ENCODE measurements around the gene YIPF1. TPM values are rescaled to one million over a fixed set of nuclear protein-coding genes. Genes with fewer than 3 reads are reported as not detected.

YIPF1 gene
- total and polyA plus RNA-seq, 2 experiments from 2014 or later: 27.7 to 34.0 TPM

- H2AFZ ChIP-seq: no peak overlapping the region
- no peak overlapping the region for H3K4me2 ChIP-seq
- no peak overlapping the region for H3K27ac ChIP-seq
- no peak for TF ChIP-seq CTCF (IDR thresholded peaks at IDR 0.05; ENCODE audit: poor library complexity)
- TF ChIP-seq EZH2 (IDR thresholded peaks at IDR 0.05; ENCODE audit: borderline replicate concordance): no peak
- TF ChIP-seq EZH2phosphoT487 (IDR thresholded peaks at IDR 0.05; ENCODE audit: low read depth, severe bottlenecking, unreplicated experiment): no peak
- no peak overlapping the region for H3K4me3 ChIP-seq
- H3K9me3 ChIP-seq (ENCODE audit: low read depth): no peaks in the 10 kb centered on the region
- no peaks in the 10 kb centered on the region for H3K79me2 ChIP-seq
- H3K4me1 ChIP-seq (ENCODE audit: insufficient read depth): no peaks in the 10 kb centered on the region
- DNase-seq (ENCODE audit: low spot score): no peak
- no peaks in the 10 kb centered on the region for H4K20me1 ChIP-seq (ENCODE audit: insufficient read depth, poor library complexity, severe bottlenecking)
- no peaks in the 10 kb centered on the region for H3K9me2 ChIP-seq (replicated peaks; ENCODE audit: insufficient read depth)
- no peaks in the 10 kb centered on the region for H3K27me3 ChIP-seq
- WGBS (ENCODE audit: low lambda C conversion rate, missing lambda C conversion rate): 97% methylated on average over 6 of the region's 6 CpGs
- no peaks in the 10 kb centered on the region for H3K36me3 ChIP-seq (replicated peaks; ENCODE audit: insufficient read depth, low read depth)
These were observed 41.6 kb downstream of the YIPF1 start for GRCh38 chr1:53847980-53848379.

GRCh38 chr1:53842347-53842746 lies 47.2 kb downstream of the YIPF1 start:
- Histone ChIP-seq H3K79me2 (peaks cover under 1% of the 10 kb centered on the region), H3K4me2 (no peak overlapping the region), H3K27ac (no peak overlapping the region), H3K4me1 (ENCODE audit: insufficient read depth) (no peaks in the 10 kb centered on the region), H3K9me3 (ENCODE audit: low read depth) (no peaks in the 10 kb centered on the region), H2AFZ (no peak overlapping the region), H3K4me3 (no peak overlapping the region), H3K27me3 (no peaks in the 10 kb centered on the region), H4K20me1 (ENCODE audit: insufficient read depth, poor library complexity, severe bottlenecking) (no peaks in the 10 kb centered on the region), H3K36me3 (replicated peaks; ENCODE audit: insufficient read depth, low read depth) (no peaks in the 10 kb centered on the region), H3K9me2 (replicated peaks; ENCODE audit: insufficient read depth) (no peaks in the 10 kb centered on the region)
- DNase-seq (ENCODE audit: low spot score): no peak
- WGBS (ENCODE audit: low lambda C conversion rate, missing lambda C conversion rate): 85% methylated on average over 3 of the region's 3 CpGs
- TF ChIP-seq EZH2phosphoT487 (IDR thresholded peaks at IDR 0.05; ENCODE audit: low read depth, severe bottlenecking, unreplicated experiment): no peak
- no peak for TF ChIP-seq CTCF (IDR thresholded peaks at IDR 0.05; ENCODE audit: poor library complexity)
- no peak for TF ChIP-seq EZH2 (IDR thresholded peaks at IDR 0.05; ENCODE audit: borderline replicate concordance)

- 9% methylated on average over 2 of the region's 2 CpGs for WGBS (ENCODE audit: low lambda C conversion rate, missing lambda C conversion rate)
- H3K27ac ChIP-seq: no peak overlapping the region
These were observed 51.0 kb downstream of the YIPF1 start for GRCh38 chr1:53838654-53838974.

More at GRCh38 chr1:53838654-53838974, 51.0 kb downstream of the YIPF1 start:
- peaks cover 28% of the 10 kb centered on the region for H3K79me2 ChIP-seq
- no peak overlapping the region for H3K4me3 ChIP-seq
- H3K9me3 ChIP-seq (ENCODE audit: low read depth): no peaks in the 10 kb centered on the region
- H3K36me3 ChIP-seq (replicated peaks; ENCODE audit: insufficient read depth, low read depth): no peaks in the 10 kb centered on the region
- H3K9me2 ChIP-seq (replicated peaks; ENCODE audit: insufficient read depth): no peaks in the 10 kb centered on the region
- peak overlapping the region; percentile 56 for H2AFZ ChIP-seq
- H3K27me3 ChIP-seq: no peaks in the 10 kb centered on the region
- H3K4me2 ChIP-seq: peak overlapping the region; percentile 69
- no peaks in the 10 kb centered on the region for H4K20me1 ChIP-seq (ENCODE audit: insufficient read depth, poor library complexity, severe bottlenecking)
- no peaks in the 10 kb centered on the region for H3K4me1 ChIP-seq (ENCODE audit: insufficient read depth)
- DNase-seq (ENCODE audit: low spot score): no peak
- no peak for TF ChIP-seq EZH2 (IDR thresholded peaks at IDR 0.05; ENCODE audit: borderline replicate concordance)
- no peak for TF ChIP-seq CTCF (IDR thresholded peaks at IDR 0.05; ENCODE audit: poor library complexity)
- TF ChIP-seq EZH2phosphoT487 (IDR thresholded peaks at IDR 0.05; ENCODE audit: low read depth, severe bottlenecking, unreplicated experiment): no peak
